DOHH2 (cell line): ENCODE data around the gene PTPRN2.

Experiments used
- EZH2phosphoT487 ChIP-seq: fragments of 200-600 bp; sonication (generic); IDR thresholded peaks from 2 replicates; pipeline ENCODE4 v1.6.1; 2017; ENCODE audit warnings: borderline replicate concordance, mild to moderate bottlenecking, antibody characterized with exemption, low read length, moderate library complexity, mixed read lengths
- TF ChIP-seq, protein P1 (sequence below): fragments of 200-600 bp; sonication (generic); IDR thresholded peaks from one replicate; pipeline ENCODE4 v1.5.1; 2014; ENCODE audit warnings: antibody characterized with exemption, mild to moderate bottlenecking, low read depth, low read length; ENCODE audit not compliant: poor library complexity, severe bottlenecking

DNA sequence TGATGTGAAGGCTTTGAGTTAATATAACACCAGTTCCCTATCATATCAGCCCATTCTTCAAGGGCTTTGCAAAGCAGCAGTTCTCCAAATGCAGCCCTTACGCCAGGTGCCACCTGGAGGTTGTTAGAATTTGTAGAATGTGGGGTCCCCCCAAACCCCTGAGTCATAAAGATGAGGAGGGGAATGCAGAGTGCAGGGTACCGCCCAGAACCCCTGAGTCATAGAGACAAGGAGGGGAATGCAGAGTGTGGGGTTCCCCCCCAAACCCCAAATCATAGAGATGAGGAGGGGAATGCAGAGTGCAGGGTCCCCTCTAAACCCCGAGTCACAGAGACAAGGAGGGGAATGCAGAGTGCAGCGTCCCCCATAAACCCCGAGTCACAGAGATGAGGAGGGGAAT is 605.8 kb downstream of the PTPRN2 start:
- TF ChIP-seq, protein P1, sequence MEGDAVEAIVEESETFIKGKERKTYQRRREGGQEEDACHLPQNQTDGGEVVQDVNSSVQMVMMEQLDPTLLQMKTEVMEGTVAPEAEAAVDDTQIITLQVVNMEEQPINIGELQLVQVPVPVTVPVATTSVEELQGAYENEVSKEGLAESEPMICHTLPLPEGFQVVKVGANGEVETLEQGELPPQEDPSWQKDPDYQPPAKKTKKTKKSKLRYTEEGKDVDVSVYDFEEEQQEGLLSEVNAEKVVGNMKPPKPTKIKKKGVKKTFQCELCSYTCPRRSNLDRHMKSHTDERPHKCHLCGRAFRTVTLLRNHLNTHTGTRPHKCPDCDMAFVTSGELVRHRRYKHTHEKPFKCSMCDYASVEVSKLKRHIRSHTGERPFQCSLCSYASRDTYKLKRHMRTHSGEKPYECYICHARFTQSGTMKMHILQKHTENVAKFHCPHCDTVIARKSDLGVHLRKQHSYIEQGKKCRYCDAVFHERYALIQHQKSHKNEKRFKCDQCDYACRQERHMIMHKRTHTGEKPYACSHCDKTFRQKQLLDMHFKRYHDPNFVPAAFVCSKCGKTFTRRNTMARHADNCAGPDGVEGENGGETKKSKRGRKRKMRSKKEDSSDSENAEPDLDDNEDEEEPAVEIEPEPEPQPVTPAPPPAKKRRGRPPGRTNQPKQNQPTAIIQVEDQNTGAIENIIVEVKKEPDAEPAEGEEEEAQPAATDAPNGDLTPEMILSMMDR, result no peak
- no peak for TF ChIP-seq EZH2phosphoT487
